ENCODE results near the gene PRM2.
"Not testable (repeated sequence)": the region's sequence is repeated elsewhere in the genome, so short reads cannot be mapped to it uniquely, and the experiment has no call there.

The PRM2 gene

GRCh38 chr16:11292076-11292748 lies 15.9 kb upstream of the PRM2 start:
- in situ Hi-C loops (cut with MboI; ENCODE audit: low pct_unique_long_range_greater_than_20kb, low sequenced_read_pairs), result no loop called here

DNA sequence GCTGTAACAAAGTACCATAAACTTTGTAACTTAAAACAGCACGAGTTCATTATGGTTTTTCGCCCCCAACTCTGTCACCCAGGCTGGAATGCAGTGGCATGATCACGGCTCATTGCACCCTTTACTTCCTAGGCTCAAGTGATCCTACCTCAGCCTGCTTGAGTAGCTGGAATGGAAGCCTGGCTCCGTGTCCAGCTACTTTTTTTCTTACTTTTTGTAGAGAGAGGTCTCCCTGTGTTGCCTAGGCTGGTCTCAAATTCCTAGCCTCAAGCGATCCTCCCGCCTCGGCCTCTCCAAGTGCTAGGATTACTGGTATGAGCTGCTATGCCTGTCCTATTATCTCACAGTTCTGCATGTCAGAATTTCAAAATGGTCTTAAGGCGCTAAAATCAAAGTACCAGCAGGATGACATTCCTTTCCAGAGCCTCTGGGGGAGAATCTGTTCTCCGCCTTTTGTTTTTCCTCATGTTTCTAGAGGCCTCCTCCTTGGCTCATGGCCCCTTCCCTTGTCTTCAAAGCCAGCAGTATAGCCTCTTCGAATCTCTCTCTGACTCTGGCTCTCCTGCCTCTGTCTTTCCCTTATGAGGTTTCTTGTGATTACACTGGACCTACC lies 14.9 kb upstream of the PRM2 start:
- DNase-seq, result no peak
- in situ Hi-C loops (cut with MboI; ENCODE audit: low pct_unique_long_range_greater_than_20kb, low sequenced_read_pairs), result no loop called here

More at GRCh38 chr16:11292076-11292748, 15.9 kb upstream of the PRM2 start:
- no peak for DNase-seq

DNA sequence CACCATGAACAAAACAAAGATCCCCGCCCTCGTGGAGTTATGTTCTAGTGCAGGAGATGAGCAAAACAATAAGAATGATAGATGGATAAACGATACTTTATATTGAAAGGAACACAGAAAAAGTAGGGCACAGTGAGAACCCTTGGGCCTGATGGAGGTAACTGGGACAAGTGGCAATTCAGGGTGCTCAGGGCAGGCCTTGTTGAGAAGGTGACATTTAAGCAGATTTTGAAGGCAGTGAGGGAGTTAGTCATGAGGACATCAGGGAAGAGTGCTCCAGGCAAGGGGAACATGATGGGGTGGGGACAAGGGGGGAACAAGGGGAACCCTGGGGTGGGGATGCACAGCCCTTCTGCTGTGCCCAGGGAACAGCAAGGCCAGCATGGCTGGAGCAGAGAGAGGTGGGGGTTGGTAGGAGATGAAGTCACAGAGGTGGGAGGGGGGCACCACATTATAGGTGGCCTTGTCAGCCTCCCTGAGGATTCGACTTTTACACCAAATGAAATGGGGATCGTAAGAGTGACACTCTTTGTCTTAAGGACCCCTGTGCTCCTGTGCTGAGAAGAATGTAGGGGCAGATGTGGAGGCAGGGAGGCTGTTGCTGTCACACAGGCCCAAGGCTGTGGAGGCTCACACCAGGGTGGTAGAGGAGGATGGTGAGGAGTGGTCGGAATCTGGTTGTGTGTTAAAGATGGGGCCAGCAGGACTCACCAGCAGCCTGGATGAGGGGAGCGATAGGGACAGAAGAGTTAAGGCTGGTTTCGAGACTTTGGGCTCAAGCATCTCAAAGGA lies 14.0 kb upstream of the PRM2 start:
- in situ Hi-C loops (cut with MboI; ENCODE audit: low pct_unique_long_range_greater_than_20kb, low sequenced_read_pairs), result no loop called here
- no peak for DNase-seq

GRCh38 chr16:11289696-11290095 lies 13.4 kb upstream of the PRM2 start:
- DNase-seq; in situ Hi-C loops (cut with MboI; ENCODE audit: low pct_unique_long_range_greater_than_20kb, low sequenced_read_pairs): not testable (repeated sequence)

GRCh38 chr16:11289202-11289601 lies 12.9 kb upstream of the PRM2 start:
- in situ Hi-C loops (cut with MboI; ENCODE audit: low pct_unique_long_range_greater_than_20kb, low sequenced_read_pairs), result no loop called here
- no peak for DNase-seq

- in situ Hi-C loops (cut with MboI; ENCODE audit: low pct_unique_long_range_greater_than_20kb, low sequenced_read_pairs), result no loop called here
- no peak for DNase-seq
Observed at GRCh38 chr16:11285842-11286241, 9.6 kb upstream of the PRM2 start.

DNA sequence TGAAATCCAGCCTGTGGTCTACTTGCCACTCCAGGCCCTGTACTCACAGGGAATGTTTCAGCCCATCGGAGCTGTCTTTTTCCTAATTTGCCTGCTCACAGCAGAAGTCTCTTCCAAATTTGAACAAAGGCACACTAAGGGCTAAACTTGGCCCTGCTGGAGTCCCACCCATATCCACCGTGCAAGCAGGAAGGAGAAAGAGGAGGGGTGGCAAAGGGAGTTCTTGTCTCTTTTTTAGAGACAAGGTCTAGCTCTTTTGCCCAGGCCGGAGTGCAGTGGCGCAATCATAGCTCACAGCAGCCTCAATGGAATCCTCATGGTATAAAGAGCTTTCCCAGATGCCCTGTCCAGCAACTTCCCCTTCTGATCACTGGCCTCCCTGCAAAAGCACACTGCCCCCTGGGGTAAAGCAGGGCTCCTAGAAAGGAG lies 7.6 kb upstream of the PRM2 start:
- peak; percentile 31 for DNase-seq
- in situ Hi-C loops (cut with MboI; ENCODE audit: low pct_unique_long_range_greater_than_20kb, low sequenced_read_pairs), result no loop called here

DNA sequence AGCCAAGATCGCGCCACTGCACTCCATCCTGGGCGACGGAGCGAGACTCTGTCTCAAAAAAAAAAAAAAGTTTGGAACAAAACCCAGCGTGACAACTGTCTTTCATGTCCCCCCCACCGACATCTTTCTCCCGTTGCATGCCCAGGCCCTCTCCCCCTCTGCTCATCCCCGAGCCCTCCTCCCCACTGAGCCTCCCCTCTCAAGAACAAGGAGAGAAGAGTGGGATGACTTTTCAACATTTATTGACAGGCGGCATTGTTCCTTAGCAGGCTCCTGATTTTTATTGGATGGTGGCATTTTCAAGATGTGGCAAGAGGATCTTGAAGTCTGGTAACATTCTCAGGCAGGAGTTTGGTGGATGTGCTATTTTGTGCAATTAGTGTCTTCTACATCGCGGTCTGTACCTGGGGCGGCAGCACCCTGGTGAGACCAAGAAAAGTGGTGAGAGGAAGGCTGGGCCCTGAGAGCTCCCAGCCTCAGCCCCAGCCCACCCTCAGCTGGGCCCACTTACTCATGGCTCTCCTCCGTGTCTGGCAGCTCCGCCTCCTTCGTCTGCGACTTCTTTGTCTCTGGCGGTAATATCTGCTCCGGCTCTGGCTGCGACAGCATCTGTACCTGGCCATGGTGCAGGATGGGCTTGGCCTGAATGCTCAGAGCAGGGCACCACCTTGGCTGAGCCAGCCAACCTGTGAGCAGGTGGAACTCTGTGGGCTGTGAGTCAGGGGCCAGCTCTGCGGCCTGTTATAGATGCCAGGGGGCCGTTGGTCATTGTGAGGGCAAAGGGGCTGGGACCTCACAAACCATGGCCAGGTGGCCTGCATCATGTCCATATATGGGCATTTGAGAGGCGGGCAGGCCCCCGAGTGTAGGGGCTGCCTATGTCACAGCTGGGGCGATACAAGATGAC lies 4.6 kb upstream of the PRM2 start, which contains the start of gene PRM1:
PRM1 (minus strand) TSS at position 715 of the 907 bp plus-strand sequence; CDS start at position 623, 92 bp downstream.
- in situ Hi-C loops (cut with MboI; ENCODE audit: low pct_unique_long_range_greater_than_20kb, low sequenced_read_pairs), result no loop called here

DNA sequence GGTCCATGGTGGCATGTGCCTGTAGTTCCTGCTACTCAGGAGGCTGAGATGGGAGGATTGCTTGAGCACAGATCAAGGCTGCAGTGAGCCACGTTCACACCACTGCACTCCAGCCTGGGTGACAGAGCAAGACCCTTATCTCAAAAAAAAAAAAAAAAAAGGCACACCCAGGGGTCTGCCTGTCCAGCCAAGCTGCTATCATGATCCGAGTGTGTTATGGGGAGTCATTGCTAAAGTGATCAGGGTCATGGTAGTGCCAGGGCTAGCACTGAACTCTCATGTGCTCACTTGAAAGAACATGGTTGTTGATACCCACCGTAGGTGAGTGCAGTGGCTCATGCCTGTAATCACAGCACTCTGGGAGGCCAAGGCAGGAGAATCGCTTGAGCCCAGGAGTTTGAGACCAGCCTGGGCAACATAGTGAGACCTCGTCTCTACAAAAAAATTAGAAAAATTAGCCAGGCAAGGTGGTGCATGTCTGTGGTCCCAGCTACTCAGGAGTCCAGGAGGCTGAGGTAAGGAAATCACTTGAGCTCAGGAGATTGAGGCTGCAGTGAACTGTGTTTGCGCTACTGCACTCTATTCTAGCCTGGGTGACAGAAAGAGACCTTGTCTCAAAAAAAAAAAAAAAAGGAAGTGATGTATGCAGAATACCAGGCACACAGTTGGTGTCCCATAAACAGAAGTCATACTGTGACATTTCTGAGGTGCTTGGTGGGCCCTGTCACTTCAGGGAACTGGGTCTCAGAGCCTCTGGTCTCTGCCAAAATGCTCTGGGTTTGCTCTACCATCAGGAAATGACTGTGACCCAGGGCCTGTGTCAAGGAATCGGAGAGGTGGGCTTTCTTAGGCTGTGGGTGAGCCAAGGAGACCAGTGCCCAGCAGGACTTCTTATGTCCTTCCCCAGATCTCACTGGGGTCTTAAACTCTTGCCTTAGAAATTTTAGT lies 2.7 kb upstream of the PRM2 start:
- in situ Hi-C loops (cut with MboI; ENCODE audit: low pct_unique_long_range_greater_than_20kb, low sequenced_read_pairs), result no loop called here
- DNase-seq, result peak; percentile 39

More for the DNA sequence above, 4.6 kb upstream of the PRM2 start, which contains the start of gene PRM1:
- DNase-seq, result no peak

DNA sequence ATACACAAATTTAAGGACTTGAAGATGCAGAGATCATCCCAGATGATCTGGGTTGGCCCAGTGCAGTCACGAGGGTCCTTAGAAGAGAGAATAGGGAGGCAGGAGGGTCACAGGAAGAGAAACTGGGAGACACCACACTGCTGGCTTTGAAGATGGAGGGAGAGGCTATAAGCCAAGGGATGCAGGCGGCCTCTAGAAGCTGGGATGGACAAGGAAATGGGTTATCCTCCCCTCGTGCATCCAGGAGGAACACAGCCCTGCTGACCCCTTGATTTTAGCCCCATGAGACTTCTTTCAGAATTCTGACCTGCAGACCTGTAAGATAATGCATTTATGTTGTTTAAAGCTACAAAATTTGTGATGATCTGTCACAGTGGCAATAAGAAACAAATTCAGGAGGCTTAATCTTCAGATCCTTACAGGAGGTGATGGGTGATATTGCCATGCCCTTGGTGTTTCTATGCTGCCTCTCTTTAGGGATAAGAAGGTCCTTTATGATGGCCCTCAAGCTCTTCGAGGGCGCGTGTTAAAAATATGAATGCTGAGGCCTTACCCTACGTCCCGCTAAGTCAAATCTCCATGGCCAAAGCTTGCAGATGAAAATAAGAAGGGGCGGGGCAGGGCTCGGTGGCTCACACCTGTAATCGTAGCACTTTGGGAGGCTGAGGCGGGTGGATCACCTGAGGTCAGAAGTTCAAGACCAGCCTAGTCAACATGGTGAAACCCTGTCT lies 1.5 kb upstream of the PRM2 start:
- no peak for DNase-seq
- in situ Hi-C loops (cut with MboI; ENCODE audit: low pct_unique_long_range_greater_than_20kb, low sequenced_read_pairs), result no loop called here

GRCh38 chr16:11276896-11277593 lies 765 bp upstream of the PRM2 start:
- in situ Hi-C loops (cut with MboI; ENCODE audit: low pct_unique_long_range_greater_than_20kb, low sequenced_read_pairs), result no loop called here
- no peak for DNase-seq

- in situ Hi-C loops (cut with MboI; ENCODE audit: low pct_unique_long_range_greater_than_20kb, low sequenced_read_pairs), result no loop called here
Observed at GRCh38 chr16:11274964-11275363, 1.3 kb downstream of the PRM2 start.

GRCh38 chr16:11273721-11274324 lies 2.5 kb downstream of the PRM2 start:
- in situ Hi-C loops (cut with MboI; ENCODE audit: low pct_unique_long_range_greater_than_20kb, low sequenced_read_pairs), result no loop called here
- DNase-seq, result no peak

More at GRCh38 chr16:11274964-11275363, 1.3 kb downstream of the PRM2 start:
- no peak for DNase-seq

- in situ Hi-C loops (cut with MboI; ENCODE audit: low pct_unique_long_range_greater_than_20kb, low sequenced_read_pairs), result no loop called here
- DNase-seq, result no peak
Observed at GRCh38 chr16:11272921-11273720, 3.2 kb downstream of the PRM2 start, which contains the start of gene PRM3. Gene PRM3 (minus strand): TSS chr16:11273629. CDS start chr16:11273595, 34 bp downstream.

- DNase-seq, result no peak
- in situ Hi-C loops (cut with MboI; ENCODE audit: low pct_unique_long_range_greater_than_20kb, low sequenced_read_pairs), result no loop called here
Observed at GRCh38 chr16:11272484-11272883, 3.8 kb downstream of the PRM2 start.

GRCh38 chr16:11271610-11272009 lies 4.7 kb downstream of the PRM2 start:
- in situ Hi-C loops (cut with MboI; ENCODE audit: low pct_unique_long_range_greater_than_20kb, low sequenced_read_pairs), result no loop called here
- no peak for DNase-seq

Measured in KBM-7 (cell line).